ENCODE data around the gene FNDC11.
"Not testable (repeated sequence)": the region's sequence is repeated elsewhere in the genome, so short reads cannot be mapped to it uniquely, and the experiment has no call there.

The FNDC11 gene, protein sequence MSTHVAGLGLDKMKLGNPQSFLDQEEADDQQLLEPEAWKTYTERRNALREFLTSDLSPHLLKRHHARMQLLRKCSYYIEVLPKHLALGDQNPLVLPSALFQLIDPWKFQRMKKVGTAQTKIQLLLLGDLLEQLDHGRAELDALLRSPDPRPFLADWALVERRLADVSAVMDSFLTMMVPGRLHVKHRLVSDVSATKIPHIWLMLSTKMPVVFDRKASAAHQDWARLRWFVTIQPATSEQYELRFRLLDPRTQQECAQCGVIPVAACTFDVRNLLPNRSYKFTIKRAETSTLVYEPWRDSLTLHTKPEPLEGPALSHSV

DNA sequence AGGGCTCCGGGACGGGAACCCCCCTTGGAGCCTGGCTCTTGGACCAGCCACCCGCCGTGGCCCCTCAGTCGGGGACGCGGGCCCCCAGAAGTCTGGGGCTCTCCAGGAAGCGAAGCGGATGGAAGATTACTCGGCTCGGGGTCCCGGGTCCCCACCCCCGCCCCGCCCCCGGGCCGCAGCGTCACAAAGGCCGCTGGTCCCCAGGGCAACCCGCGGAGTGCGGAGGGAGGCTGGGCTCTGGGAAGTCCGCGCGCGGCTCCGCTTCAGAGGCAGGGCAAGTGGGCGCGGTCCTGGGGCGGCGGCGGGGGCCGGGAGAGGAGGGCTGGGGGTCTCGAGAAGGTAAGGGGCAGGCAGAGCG is at the start of gene FNDC11:
Gene FNDC11 (plus strand): TSS at position 227 of the 358 bp plus-strand sequence. CDS start 1,505 bp downstream, outside the sequence.
- DNase-seq (ENCODE audit: low spot score) = no peak

DNA sequence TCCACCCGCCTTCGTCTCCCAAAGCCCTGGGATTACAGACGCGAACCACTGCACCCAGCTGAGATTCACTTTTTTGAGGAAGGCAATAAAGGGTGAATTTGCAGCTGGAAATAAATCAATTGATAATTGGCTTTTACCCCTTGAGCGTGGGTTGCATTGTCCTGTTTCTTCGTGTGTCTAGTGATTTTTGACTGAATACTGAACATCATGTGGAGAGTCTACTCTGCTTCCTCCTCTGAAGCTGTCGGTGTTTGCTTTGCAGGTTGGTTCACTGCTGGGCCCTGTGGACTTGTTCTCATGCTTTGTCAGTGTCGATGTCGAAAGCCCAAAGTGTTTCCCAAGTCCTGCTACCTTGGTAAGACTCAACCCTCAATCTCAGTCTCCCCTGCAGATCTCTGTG is 49.3 kb upstream of the FNDC11 start:
- DNase-seq (ENCODE audit: low spot score) = no peak

DNA sequence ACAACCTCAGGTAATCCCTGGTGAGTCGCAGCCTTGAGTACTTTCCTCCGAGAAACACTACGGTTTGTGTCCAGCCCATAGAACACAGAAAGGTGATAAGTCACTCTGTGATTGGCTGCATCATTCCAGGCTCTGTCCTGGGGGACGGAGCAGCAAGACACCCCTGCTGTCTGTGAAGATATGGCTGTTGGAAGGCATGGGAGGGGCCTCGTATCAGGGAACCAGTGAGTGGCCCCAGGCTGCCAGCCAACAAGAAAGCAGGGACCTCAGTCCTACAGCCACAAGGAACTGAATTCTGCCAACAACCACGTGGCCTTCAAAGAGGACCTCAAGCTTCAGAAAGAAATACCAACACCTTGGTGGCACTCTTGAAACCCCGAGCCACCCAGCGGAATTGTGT is 48.7 kb upstream of the FNDC11 start:
- DNase-seq (ENCODE audit: low spot score) = no peak

DNA sequence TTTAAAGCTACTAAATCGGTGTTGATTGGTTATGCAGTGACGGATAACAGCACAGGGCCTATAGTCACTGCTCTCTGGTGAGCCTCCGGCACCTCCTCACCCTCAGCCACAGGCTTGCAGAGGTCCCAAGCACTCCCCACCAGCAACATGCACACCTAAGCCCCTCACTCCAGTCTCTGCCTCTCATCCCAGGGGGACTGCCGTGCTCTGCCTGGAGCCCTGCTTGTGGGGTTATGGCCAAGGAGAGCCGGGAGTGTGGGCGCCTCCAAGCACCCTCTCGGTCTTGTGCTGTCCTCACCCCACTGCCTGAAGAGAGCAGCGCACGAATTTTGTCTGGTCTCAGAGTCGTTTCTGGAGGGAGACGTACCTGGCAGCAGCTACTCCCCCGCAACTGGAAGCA is 48.2 kb upstream of the FNDC11 start:
- no peak for DNase-seq (ENCODE audit: low spot score)

DNA sequence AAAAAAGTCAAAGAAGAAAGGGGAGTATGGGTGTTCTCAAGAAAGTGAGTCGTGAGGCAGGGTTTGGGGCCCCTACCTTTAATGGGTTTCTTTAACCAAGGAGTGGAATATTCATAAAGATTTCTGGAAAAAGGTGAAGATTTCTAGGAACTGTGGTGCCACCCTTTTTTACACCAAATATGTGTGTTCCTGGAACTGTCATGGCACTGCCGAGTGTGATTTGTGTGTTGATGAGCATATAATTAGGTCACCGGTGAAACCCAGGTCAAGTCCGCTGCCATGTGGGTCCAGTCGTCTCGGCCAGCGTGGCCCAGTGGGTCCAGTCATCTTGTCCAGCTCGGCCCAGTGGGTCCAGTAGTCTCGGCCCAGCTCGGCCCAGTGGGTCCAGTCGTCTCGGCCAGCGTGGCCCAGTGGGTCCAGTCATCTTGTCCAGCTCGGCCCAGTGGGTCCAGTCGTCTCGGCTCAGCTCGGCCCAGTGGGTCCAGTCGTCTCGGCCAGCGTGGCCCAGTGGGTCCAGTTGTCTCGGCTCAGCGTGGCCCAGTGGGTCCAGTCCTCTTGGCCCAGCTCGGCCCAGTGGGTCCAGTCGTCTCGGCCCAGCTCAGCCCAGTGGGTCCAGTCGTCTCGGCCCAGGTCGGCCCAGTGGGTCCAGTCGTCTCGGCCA is 46.7 kb upstream of the FNDC11 start:
- no peak for DNase-seq (ENCODE audit: low spot score)

DNA sequence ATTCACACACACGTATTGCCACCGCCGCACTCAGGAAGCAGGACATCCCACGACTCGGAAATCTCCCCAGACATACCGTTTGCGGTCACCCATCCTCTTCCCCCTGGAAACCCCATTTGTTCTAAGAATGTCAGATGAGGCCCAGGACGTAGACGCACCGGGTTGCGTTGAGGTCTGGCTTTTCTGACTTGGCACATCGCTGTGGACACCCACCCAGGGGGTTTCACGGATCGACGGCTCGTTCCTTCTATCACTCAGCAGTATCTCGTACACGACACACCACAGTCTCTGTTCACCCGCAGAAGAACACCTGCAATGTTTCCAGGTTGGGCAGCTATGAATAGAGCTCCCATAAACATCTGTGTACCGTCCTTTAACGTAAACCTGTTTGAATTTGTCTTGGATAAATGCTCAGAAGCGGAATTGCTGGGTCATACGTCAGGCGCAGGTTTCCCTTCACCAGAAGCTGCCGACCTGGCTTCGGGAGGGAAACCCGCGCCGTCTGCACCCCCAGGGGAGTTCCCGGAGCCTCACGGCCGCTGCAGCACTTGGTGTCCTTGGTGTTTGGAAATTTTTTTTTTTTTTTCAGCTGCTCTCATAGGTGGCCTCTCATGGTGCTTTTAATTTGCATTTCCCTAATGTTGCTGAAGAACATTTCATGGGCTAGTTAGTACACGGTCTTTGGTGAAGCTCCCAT is 45.7 kb upstream of the FNDC11 start:
- DNase-seq (ENCODE audit: low spot score) = no peak

DNA sequence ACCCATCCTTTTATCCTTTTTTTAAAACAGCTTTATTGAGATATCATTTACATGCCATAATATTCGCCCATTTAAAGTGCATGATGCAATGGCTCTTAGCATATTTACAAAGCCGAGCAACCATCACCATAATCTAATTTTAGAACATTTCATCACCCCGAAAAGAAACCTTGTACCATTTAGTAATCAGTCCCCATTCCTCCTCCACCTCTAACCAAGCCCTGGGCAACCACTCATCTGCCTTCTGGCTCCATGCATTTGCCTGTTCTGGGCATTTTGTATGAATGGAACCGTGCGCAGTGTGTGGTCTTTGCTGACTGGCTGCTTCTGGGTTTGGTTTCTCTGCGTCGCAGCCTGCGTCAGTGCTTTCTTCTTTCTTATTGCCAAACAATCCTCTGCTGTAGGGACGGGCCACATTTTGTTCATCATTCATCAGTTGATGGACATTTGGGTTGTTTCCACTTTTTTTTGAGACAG is 44.8 kb upstream of the FNDC11 start:
- DNase-seq (ENCODE audit: low spot score) = no peak

DNA sequence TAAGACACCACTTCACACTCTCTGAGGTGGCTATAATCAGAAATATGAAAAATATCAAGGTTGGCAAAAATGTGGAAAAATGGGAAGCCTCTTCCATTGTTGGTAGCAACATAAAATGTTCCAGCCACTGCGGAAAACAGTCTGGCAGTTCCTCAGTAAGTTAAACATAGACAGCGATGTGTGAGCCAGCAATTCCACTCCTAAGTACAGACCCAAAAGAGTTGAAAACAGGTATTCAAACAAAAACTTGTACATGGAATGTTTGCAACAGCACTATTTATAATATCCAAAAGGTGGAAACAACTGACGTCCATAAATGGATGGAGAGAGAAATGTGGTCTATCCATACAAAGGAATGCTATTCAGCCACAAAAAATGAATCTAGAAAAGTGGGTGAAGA is 40.8 kb upstream of the FNDC11 start:
- no peak for DNase-seq (ENCODE audit: low spot score)

DNA sequence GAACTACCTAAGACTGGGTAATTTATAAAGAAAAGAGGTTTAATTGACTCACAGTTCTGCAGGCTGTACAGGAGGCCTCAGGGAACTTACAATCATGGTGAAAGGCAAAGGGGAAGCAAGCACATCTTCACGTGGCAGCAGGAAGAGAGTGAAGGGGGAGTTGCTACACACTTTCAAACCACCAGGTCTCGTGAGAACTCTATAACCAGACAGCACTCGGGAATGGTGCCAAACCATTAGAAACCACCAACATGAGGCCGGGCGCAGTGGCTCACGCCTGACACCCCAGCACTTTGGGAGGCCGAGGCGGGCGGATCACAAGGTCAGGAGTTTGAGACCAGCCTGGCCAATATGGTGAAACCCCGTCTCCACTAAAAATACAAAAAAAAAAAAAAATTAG is 39.4 kb upstream of the FNDC11 start:
- not testable (repeated sequence) for DNase-seq (ENCODE audit: low spot score)

DNA sequence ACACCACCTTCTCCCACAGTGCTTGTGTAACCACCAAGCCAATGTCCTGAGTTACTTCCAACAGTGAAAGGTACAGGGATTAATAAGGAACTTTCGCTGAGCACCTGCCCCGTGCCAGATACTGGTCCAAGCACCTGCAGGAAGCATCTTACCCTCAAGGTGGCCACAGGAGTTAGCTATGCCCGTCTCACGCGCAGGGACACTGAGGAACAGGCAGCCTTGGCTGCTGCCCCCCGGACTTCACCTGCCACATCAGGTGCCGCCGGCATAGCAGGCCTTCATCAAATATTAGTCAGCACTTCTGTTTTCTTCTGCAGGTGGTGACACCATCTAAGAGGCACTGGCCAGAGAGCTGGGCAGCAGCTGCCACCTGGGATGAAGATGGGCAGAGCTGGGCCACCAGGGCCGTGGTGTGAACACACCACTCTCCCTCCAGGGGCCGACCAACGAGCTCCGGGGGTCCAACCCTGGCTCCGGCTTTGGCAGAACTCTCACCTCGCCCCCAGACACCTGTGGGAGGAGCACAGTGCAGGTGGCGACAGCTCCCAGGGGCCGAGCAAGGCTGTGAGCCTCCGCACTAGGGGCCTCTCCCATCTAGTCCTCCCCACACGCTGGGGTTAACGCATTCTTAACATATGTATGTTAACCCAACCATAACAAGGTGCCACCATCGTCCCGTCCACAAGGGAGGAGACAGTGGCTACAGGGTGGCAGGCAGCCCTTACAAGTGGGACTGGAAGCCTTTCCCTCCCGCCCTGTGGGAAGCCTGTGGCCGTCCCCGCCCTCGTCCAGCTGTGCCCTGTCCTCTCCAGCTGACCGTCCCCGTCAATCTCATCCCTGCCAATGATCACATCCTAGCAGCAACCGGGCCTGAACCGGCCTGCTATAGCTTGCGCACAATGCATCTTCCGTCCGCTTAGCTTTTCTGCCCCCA is 36.3 kb upstream of the FNDC11 start:
- no peak for DNase-seq (ENCODE audit: low spot score)

DNA sequence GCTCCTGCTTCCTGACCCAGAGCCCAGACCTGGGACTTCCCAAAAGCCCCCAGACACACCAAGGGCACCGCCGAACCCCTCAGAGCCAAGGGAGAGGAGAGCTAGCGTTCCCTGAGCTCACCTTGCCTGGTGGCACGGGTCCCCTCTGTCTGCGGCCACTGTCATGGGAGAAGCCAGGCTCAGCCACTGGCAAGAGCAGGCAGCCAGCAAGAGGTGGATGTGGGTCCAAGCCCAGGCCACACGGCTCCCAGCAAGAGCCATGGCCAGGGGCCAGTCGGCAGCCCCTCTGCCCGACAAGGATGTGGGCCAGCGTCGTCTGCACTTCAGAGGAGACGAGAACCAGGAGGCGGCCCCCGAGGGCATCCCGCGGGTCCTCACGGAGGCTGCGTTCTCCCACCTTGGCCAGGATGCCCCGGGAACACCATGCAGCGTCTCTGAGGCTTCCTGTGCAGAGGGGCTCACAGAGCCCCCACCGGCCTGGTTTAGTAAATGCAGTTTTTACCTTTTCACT is 35.6 kb upstream of the FNDC11 start:
- no peak for DNase-seq (ENCODE audit: low spot score)

DNA sequence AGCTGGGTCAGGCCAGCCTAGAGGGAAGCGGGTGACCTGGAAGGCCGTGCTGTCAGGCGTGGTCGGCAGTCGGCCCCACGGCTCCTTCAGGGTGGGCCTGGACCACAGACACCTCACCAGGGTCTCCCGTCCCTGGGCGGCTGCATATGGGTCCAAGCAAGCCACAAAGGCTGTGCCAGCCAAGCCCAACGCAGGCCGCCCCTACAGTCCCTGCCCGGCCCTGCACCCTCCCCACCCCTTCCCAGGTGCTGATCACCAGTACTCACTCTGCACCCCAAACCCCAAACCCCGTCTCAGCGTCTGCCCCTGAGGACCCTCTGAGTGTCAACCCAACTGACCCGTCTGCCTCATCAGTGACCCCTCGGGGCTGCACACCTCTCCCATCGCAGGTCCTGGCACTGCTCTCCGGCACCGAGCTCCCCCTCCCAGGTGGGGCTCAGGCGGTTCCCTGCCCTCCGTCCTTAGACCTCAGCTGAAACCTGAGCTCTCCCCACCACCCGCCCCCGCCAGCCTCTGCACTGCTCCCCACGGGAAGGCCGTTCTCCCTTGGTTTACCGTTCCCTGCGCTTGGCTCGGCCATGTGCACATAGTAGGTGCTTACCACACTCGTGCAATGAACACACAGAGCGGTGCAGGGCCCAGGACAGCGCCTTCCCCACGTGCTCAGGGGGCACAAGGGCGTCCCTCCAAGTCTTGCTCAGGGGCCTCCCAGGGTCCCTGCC is 34.9 kb upstream of the FNDC11 start:
- no peak for DNase-seq (ENCODE audit: low spot score)

DNA sequence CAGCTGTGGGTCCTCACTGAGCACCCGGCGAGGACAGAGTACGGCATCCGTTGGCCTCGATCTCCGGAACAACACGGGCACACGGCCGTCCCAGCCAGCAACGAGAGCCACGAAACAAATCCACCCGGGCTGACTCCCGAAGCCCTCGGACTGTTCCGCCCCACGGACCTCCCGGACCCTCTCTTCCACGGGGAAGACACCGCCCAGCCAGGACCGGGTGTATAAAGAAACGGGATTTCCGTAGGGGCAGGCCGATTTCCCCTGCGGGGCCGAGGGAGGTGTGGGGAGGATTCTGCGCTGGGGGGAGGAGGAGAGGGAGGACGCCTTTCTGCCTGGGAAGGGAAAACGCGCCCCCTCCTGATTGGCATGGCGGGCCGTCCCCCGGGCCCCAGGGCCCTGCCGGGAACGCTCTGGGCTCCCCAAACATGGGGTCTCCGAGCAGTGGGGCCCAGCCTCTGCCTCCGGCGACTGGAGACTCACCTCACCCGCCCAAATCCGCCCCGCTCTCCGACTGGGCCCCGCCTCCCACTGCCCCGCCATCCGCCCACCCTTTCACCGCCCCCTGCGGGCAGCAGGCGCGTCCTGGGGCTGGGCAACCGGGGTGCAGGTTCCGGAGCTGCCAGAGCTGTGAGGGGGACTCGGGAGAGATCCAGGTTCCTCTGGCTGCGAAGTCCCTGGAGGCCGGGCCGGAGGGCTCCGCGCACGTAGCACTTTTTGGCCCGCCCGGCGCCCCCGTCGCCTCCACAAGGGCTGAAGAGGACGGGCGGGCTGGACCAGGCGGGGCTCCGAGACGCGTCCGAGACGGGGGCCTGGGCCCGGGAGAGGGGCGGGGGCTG is 34.1 kb upstream of the FNDC11 start:
- no peak for DNase-seq (ENCODE audit: low spot score)

DNA sequence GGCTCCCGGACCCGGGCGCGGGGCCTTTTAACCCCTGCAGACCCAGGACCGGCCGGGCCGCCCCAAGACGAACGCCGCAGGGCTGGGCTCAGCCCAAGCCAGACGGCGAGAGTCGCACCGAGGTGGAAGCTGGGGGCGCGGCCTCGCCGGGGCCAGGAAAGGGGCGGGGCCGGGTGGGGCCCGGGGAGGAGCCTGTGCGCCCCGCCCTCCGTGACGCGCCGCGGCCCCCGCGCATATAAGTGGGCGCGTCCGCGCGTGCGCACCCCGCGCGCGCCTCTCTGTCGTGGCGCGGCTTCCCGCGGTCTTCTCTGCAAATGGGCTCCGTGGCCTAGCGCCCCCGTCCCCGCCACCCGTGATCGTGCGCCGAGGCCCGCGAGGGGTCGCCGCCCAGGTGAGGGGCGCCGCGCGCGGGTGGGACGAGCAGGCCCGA is 33.4 kb upstream of the FNDC11 start, which contains the start of gene PPDPF:
Gene PPDPF (plus strand): TSS at position 262 of the 430 bp plus-strand sequence. CDS start 544 bp downstream, outside the sequence.
- DNase-seq (ENCODE audit: low spot score) = peak; percentile 98

DNA sequence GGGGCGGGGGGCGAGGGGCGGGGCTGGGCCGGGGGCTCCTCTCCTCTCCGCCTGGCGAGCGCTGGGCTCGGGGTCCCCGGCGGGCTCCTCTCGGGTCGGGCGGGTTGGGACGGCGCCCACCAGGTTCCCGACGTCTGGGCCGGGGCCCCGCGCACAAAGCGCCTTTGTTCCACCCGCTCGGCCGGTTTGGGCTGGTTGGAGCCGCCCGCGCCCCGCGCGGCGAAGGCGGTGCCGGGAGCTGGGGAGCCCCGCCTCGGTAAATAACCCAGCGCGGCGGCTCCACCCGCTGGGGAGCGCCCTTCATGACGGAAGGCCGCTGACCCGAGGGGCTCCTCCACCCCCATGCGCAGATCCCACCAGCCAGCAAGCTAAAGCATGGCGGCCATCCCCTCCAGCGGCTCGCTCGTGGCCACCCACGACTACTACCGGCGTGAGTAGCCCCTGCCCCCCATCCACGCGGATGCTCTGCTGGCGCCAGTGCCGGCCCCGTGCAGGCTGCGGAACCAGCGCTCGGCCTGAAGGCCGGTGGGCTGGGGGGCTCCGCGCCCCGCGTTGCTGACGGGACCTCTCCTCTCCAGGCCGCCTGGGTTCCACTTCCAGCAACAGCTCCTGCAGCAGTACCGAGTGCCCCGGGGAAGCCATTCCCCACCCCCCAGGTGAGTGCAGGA is 32.9 kb upstream of the FNDC11 start:
- DNase-seq (ENCODE audit: low spot score) = peak; percentile 95

DNA sequence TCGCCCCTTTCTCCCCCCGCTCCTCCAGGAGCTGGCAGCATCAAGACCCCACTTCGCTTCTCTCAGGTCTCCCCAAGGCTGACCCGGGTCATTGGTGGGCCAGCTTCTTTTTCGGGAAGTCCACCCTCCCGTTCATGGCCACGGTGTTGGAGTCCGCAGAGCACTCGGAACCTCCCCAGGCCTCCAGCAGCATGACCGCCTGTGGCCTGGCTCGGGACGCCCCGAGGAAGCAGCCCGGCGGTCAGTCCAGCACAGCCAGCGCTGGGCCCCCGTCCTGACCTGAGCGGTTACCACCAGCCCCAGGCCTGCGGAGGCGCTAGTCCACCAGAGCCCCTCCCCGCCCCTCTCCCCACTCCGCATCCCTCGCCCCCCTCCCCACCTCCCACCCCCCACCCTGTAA is 32.4 kb upstream of the FNDC11 start:
- no peak for DNase-seq (ENCODE audit: low spot score)

DNA sequence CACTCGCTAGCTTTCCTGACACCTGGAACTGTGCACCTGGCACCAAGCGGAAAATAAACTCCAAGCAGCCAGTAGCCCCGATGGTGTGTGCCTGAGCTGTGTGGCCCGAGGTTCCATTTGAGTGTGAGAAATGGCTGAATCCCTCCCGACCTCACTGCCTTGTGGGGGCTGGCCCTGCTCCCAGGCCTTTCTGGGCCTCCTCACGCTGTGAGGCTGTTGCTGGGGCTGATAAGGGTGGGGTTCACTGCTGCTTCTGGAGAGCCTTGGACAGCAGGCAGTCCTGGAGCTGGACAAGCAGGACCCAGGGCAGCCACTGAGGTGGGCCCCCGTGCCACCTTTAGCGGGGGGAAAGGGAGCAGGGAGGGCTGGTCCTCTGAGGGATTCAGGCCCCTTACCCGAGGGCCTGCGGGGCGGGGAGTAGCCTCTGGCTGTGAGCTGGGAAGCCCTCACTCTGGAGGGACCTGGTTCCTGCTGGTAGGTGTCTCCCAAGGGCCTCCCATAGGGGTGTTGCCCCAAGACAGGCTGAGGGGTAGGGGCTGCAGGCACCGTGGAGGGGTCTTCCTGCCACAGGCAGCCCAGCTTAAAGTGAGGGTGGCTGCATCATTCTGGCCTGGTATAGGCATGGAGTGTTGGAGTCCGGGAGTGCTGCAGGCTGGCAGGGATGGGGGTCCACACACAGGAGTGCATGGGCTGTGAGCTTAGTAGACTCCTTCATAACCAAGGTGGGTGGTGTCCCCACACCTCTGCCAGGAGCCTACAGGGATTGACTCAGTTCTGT is 31.7 kb upstream of the FNDC11 start:
- no peak for DNase-seq (ENCODE audit: low spot score)

DNA sequence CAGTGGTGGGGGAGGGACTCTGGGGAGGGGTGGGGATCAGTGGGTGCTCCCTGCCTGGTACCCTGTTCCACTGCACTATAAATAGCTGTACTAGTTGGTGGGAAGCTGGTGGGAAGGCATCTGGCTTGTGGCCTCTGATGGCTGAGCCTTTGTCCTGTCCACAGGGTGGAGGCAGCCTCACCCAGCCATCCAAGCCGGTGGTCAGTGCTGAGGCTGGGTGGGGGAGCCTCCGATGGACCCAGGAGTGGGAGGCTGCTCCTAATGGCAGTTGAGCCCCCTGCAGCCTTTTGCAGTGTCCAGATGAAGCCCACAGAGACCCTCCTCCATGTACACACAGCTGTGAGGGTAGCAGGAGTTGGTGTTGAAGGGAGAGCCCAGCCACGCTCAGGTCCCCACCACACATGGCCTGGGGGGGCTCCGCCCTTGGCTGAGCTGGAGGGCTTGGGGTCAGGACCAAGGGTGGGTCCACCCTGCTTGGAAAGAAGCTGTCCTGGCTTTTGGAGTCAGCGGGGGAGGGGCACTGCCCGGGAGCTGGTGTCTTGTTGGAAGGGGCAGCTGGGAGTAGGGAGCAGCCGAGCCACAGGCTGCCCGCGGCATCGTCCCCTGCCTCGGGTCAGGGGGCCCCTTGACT is 30.9 kb upstream of the FNDC11 start:
- no peak for DNase-seq (ENCODE audit: low spot score)

All from COLO829 (cell line).